ENCODE data around the gene CLSTN2. TPM values are rescaled to one million over a fixed set of nuclear protein-coding genes. Genes with fewer than 3 reads are reported as not detected.

Gene CLSTN2
- total RNA-seq, 4 donors from 2014 or later = 2.7 to 5.0 (median 3.1) TPM

DNA sequence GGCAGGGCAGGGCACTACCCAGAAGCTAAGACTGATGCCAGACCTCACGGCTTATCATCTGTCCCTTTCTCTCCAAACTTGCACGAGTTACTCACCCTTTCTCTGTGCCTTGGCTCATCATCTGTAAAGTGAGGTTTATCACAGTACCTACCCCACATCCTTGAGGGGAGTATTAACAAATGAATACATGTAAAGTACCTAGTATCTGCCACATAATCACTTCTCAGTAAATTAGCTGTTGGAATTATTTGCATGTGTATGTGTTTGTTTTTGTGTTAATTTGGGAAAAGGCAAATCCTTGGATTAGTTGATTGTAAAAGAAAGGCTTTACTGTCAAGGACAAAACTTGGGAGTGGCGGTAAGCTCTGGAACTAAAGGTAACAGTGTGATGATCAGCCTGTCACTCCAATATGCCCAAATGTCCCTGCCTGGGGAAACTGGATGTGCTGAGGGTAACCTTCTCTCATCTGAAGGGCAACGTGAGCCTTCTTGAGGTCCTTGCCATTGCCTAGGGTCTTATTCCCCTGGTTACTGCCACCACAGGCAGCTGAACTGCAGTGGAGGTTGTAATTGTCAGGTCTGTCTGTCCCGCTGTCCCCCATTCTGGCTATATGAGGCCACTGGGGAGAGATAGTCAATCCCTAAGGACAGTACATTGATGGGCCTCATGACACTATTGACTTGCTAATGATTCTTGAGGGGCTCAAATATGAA is 269.4 kb downstream of the CLSTN2 start:
- no peak for DNase-seq
- no peaks in the 10 kb centered on the region for H3K9me3 ChIP-seq
- H3K4me1 ChIP-seq = no peaks in the 10 kb centered on the region
- no peaks in the 10 kb centered on the region for H3K36me3 ChIP-seq
- H3K27me3 ChIP-seq = no peaks in the 10 kb centered on the region
- H3K27ac ChIP-seq = no peak overlapping the region
- no peak overlapping the region for H3K4me3 ChIP-seq
- TF ChIP-seq POLR2A (IDR thresholded peaks at IDR 0.05) = no peak

GRCh38 chr3:140205598-140205997 is 270.6 kb downstream of the CLSTN2 start:
- no peaks in the 10 kb centered on the region for H3K27me3 ChIP-seq
- no peaks in the 10 kb centered on the region for H3K4me1 ChIP-seq
- no peak for DNase-seq
- H3K36me3 ChIP-seq = no peaks in the 10 kb centered on the region
- H3K27ac ChIP-seq = no peak overlapping the region
- H3K9me3 ChIP-seq = no peaks in the 10 kb centered on the region
- H3K4me3 ChIP-seq = no peak overlapping the region
- TF ChIP-seq POLR2A (IDR thresholded peaks at IDR 0.05) = no peak
- TF ChIP-seq CTCF (IDR thresholded peaks at IDR 0.05) = no peak

GRCh38 chr3:140206196-140207040 is 271.4 kb downstream of the CLSTN2 start:
- no peaks in the 10 kb centered on the region for H3K27me3 ChIP-seq
- TF ChIP-seq CTCF (IDR thresholded peaks at IDR 0.05) (no peak), POLR2A (IDR thresholded peaks at IDR 0.05) (no peak)
- H3K9me3 ChIP-seq = no peaks in the 10 kb centered on the region
- no peak for DNase-seq
- H3K4me1 ChIP-seq = no peaks in the 10 kb centered on the region
- H3K36me3 ChIP-seq = no peaks in the 10 kb centered on the region
- no peak overlapping the region for H3K27ac ChIP-seq
- H3K4me3 ChIP-seq = no peak overlapping the region

GRCh38 chr3:140207541-140207940 is 272.6 kb downstream of the CLSTN2 start:
- TF ChIP-seq POLR2A (IDR thresholded peaks at IDR 0.05) = no peak
- no peak for TF ChIP-seq CTCF (IDR thresholded peaks at IDR 0.05)
- no peak overlapping the region for H3K4me3 ChIP-seq
- no peaks in the 10 kb centered on the region for H3K36me3 ChIP-seq
- H3K27me3 ChIP-seq = no peaks in the 10 kb centered on the region
- H3K9me3 ChIP-seq = no peaks in the 10 kb centered on the region
- no peak for DNase-seq
- no peak overlapping the region for H3K27ac ChIP-seq
- no peaks in the 10 kb centered on the region for H3K4me1 ChIP-seq

DNA sequence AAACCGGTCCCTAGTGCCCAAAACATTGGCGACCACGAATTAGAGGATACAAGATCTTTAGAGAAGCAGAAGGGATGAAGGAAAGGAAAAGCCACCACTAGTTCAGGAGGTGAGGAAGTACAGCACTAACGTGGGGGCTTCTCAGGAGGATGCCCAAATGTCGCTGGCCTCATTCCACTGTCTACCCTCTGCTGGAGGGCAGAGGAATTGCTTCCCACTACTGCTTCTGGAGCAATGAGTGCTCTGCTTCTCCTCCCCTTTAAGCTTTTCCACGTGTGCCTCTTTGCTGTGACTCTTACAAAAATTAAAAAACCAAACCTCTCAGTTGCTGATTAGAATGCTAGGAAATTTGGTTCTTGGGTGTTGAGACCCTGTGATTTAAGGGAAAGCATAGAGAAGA is 281.3 kb downstream of the CLSTN2 start:
- no peaks in the 10 kb centered on the region for H3K36me3 ChIP-seq
- no peak for DNase-seq
- no peaks in the 10 kb centered on the region for H3K9me3 ChIP-seq
- H3K27ac ChIP-seq = no peak overlapping the region
- H3K4me1 ChIP-seq = no peaks in the 10 kb centered on the region
- no peaks in the 10 kb centered on the region for H3K27me3 ChIP-seq
- no peak for TF ChIP-seq POLR2A (IDR thresholded peaks at IDR 0.05)
- peak in 4 of 6 experiments; percentile 4 to 40 (median 11) for TF ChIP-seq CTCF (IDR thresholded peaks at IDR 0.05)
- H3K4me3 ChIP-seq = no peak overlapping the region

- Histone ChIP-seq H3K4me3 (no peak overlapping the region), H3K27me3 (no peaks in the 10 kb centered on the region), H3K36me3 (no peaks in the 10 kb centered on the region), H3K27ac (no peak overlapping the region), H3K9me3 (no peaks in the 10 kb centered on the region), H3K4me1 (no peaks in the 10 kb centered on the region)
- no peak for TF ChIP-seq CTCF (IDR thresholded peaks at IDR 0.05)
- TF ChIP-seq POLR2A (IDR thresholded peaks at IDR 0.05) = no peak
- no peak for DNase-seq
Measured at GRCh38 chr3:140219291-140219690, 284.3 kb downstream of the CLSTN2 start.
